ENCODE results near the gene EHMT2. TPM values are rescaled to one million over a fixed set of nuclear protein-coding genes. Genes with fewer than 3 reads are reported as not detected.
A peak's percentile ranks its signal among the peaks of the same experiment; 100 is the strongest.

Gene EHMT2
- polyA plus RNA-seq, 3 donors: 9.9 to 52.8 (median 16.0) TPM

- H3K4me3 Mint-ChIP-seq: no peak overlapping the region
- TF ChIP-seq CTCF (IDR thresholded peaks at IDR 0.05): no peak
- H3K27ac ChIP-seq (ENCODE audit: low read depth in 1 of 2, low read length in 2 of 2): peak overlapping the region in 1 of 2 donors; percentile 59
- peaks cover 8 to 14% of the 10 kb centered on the region in 2 donors for H3K4me1 ChIP-seq (ENCODE audit: control insufficient read depth in 1 of 2, insufficient read depth in 2 of 2, low read length in 2 of 2)
- H3K4me3 ChIP-seq (replicated peaks in 1 of 3; ENCODE audit: low read depth in 2 of 3, low read length in 3 of 3): no peak overlapping the region
- 96% methylated on average over 3 of the region's 6 CpGs for WGBS (ENCODE audit: insufficient coverage)
- no peaks in the 10 kb centered on the region for H3K79me2 ChIP-seq (ENCODE audit: insufficient read depth, low read length)
- no peak overlapping the region for H3K4me2 ChIP-seq (replicated peaks; ENCODE audit: extremely low read depth, low read length, poor library complexity, severe bottlenecking)
- no peaks in the 10 kb centered on the region for H3K36me3 ChIP-seq (replicated peaks in 1 of 2; ENCODE audit: control insufficient read depth in 1 of 2, insufficient read depth in 2 of 2, low read length in 2 of 2)
- no peaks in the 10 kb centered on the region for H4K20me1 ChIP-seq (ENCODE audit: insufficient read depth, low read length)
- H3K4me1 Mint-ChIP-seq: peaks cover 12% of the 10 kb centered on the region
- intact Hi-C loops (cut with micrococcal nuclease): no loop called here
- DNase-seq: no peak
- H3K9me3 Mint-ChIP-seq: no peaks in the 10 kb centered on the region
- H3K27me3 Mint-ChIP-seq (ENCODE audit: low read depth in 3 of 3): peaks cover 0 to 3% (median 3%) of the 10 kb centered on the region in 3 donors
- no peaks in the 10 kb centered on the region for H3K36me3 Mint-ChIP-seq
- H2AFZ ChIP-seq (ENCODE audit: insufficient read depth, low read depth, low read length, poor library complexity, severe bottlenecking): peak overlapping the region; percentile 83
- no peaks in the 10 kb centered on the region for H3K9me3 ChIP-seq (replicated peaks in 1 of 2; ENCODE audit: control insufficient read depth in 1 of 2, insufficient read depth in 1 of 2, low read length in 2 of 2)
- H3K27ac Mint-ChIP-seq: peak overlapping the region in 1 of 7 donors; percentile 25
- H3K27me3 ChIP-seq (ENCODE audit: control insufficient read depth in 2 of 2, insufficient read depth in 2 of 2, low read length in 2 of 2): no peaks in the 10 kb centered on the region
- H3K9ac ChIP-seq (ENCODE audit: insufficient read depth, low read length, poor library complexity, severe bottlenecking): no peak overlapping the region
Observed at GRCh38 chr6:31919624-31920303, 22.3 kb upstream of the EHMT2 start.

- WGBS (ENCODE audit: insufficient coverage): no CpG with 5 or more reads among the region's 8 CpGs
- no peak overlapping the region for H3K27ac Mint-ChIP-seq
- TF ChIP-seq CTCF (IDR thresholded peaks at IDR 0.05): no peak
- Histone ChIP-seq H3K4me1 (ENCODE audit: control insufficient read depth in 1 of 2, insufficient read depth in 2 of 2, low read length in 2 of 2) (peaks cover 8 to 14% of the 10 kb centered on the region in 2 donors), H3K9me3 (replicated peaks in 1 of 2; ENCODE audit: control insufficient read depth in 1 of 2, insufficient read depth in 1 of 2, low read length in 2 of 2) (no peaks in the 10 kb centered on the region), H3K4me2 (replicated peaks; ENCODE audit: extremely low read depth, low read length, poor library complexity, severe bottlenecking) (no peak overlapping the region), H3K79me2 (ENCODE audit: insufficient read depth, low read length) (no peaks in the 10 kb centered on the region), H3K27ac (ENCODE audit: low read depth in 1 of 2, low read length in 2 of 2) (no peak overlapping the region), H2AFZ (ENCODE audit: insufficient read depth, low read depth, low read length, poor library complexity, severe bottlenecking) (no peak overlapping the region), H3K4me3 (replicated peaks in 1 of 3; ENCODE audit: low read depth in 2 of 3, low read length in 3 of 3) (no peak overlapping the region), H3K36me3 (replicated peaks in 1 of 2; ENCODE audit: control insufficient read depth in 1 of 2, insufficient read depth in 2 of 2, low read length in 2 of 2) (no peaks in the 10 kb centered on the region), H3K27me3 (ENCODE audit: control insufficient read depth in 2 of 2, insufficient read depth in 2 of 2, low read length in 2 of 2) (no peaks in the 10 kb centered on the region), H3K9ac (ENCODE audit: insufficient read depth, low read length, poor library complexity, severe bottlenecking) (no peak overlapping the region), H4K20me1 (ENCODE audit: insufficient read depth, low read length) (no peaks in the 10 kb centered on the region)
- no peak overlapping the region for H3K4me3 Mint-ChIP-seq
- peaks cover 0 to 3% (median 3%) of the 10 kb centered on the region in 3 donors for H3K27me3 Mint-ChIP-seq (ENCODE audit: low read depth in 3 of 3)
- H3K36me3 Mint-ChIP-seq: no peaks in the 10 kb centered on the region
- no peak for DNase-seq
- no peaks in the 10 kb centered on the region for H3K9me3 Mint-ChIP-seq
- intact Hi-C loops (cut with micrococcal nuclease): no loop called here
- H3K4me1 Mint-ChIP-seq: peaks cover 12% of the 10 kb centered on the region
Observed at GRCh38 chr6:31918069-31918720, 20.7 kb upstream of the EHMT2 start.

All from CD14-positive monocyte (primary cell).